Upper lobe of left lung (tissue), 6 donors: ENCODE measurements around the gene NBEAL1. TPM values are rescaled to one million over a fixed set of nuclear protein-coding genes. Genes with fewer than 3 reads are reported as not detected.

Experiments
- ATAC-seq, 2 donors: fragments of 200-7000 bp; cut with Tn5 transposase; one replicate each; pipeline ENCODE4 v1.9.1; 2022; ENCODE audit warnings: mild to moderate bottlenecking in 2 of 2, moderate library complexity in 2 of 2; ENCODE audit not compliant: low FRiP score in 2 of 2
- DNase-seq, 2 donors: peaks; one replicate each; pipeline ENCODE4 v3.0.0-alpha.2; 2019 to 2020
- H3K27ac ChIP-seq, 4 donors: fragments of 200-600 bp; sonication (generic); one replicate each; pipeline ENCODE4 v1.5.1; 2016 to 2019
- H3K27me3 ChIP-seq, 4 donors: fragments of 200-600 bp; sonication (generic); one replicate each; pipeline ENCODE4 v1.5.1; 2017 to 2019
- H3K36me3 ChIP-seq, 4 donors: fragments of 200-600 bp; sonication (generic); one replicate each; pipeline ENCODE4 v1.5.1; 2016 to 2019
- H3K4me1 ChIP-seq, 4 donors: fragments of 200-600 bp; sonication (generic); one replicate each; pipeline ENCODE4 v1.5.1; 2018 to 2019
- H3K4me3 ChIP-seq, 4 donors: fragments of 200-600 bp; sonication (generic); one replicate each; pipeline ENCODE4 v1.5.1; 2017 to 2019; ENCODE audit warnings: mild to moderate bottlenecking in 2 of 4, moderate library complexity in 1 of 4
- H3K9me3 ChIP-seq, 4 donors: fragments of 200-600 bp; sonication (generic); one replicate each; pipeline ENCODE4 v1.5.1; 2018 to 2019
- CTCF ChIP-seq, 6 experiments: fragments of 450-650 bp in 4 of 6; fragments of 200-600 bp in 2 of 6; sonication (generic) in 2 of 6; IDR thresholded peaks; one replicate each; pipeline ENCODE4 v1.5.1; 2016 to 2019; ENCODE audit warnings: antibody characterized with exemption in 6 of 6
- EP300 ChIP-seq, 4 donors: sonication (generic); formaldehyde crosslinking; IDR thresholded peaks; one replicate each; pipeline ENCODE4 v1.5.1; 2017; ENCODE audit warnings: antibody characterized with exemption in 4 of 4, control low read depth in 2 of 4
- POLR2A ChIP-seq, 4 donors: fragments of 450-650 bp; IDR thresholded peaks; one replicate each; pipeline ENCODE4 v1.5.1; 2016 to 2017; ENCODE audit warnings: antibody characterized with exemption in 4 of 4, mild to moderate bottlenecking in 2 of 4
- POLR2AphosphoS5 ChIP-seq, 2 donors: sonication (generic); formaldehyde crosslinking; IDR thresholded peaks; one replicate each; pipeline ENCODE4 v1.5.1; 2017; ENCODE audit warnings: antibody characterized with exemption in 2 of 2
- WGBS, 2 donors: methylation state at CpG; one replicate each; pipeline ENCODE4 v1.1.5; 2017 to 2018; 5-methylcytosine and 5-hydroxymethylcytosine counted together
- total RNA-seq, 6 donors: library from RNA; depleted of rRNA in 4 of 6; stranded (reverse); fragments of >200 nt in 4 of 6; gene quantifications; one replicate each; pipeline versions ENCODE4 v1.1.0 to v1.2.1, GENCODE V29; 2016 to 2021
- donor health status: DM: no; HTN: no; CAD: no; lungs with moderate emphysema.
- donor health status: DM: no; HTN: yes; CAD: no; lungs with severe emphysema.

Gene NBEAL1
- total RNA-seq, 6 donors from 2014 or later, result 37.0 to 92.2 (median 64.9) TPM

GRCh38 chr2:203238292-203238703 is 223.6 kb downstream of the NBEAL1 start:
- peak in 1 of 2 donors; percentile 22 for DNase-seq
- peaks cover 16 to 23% (median 19%) of the 10 kb centered on the region in 4 donors for H3K4me1 ChIP-seq
- WGBS, 2 donors, result 20 to 67% methylated on average over 6 to 20 of the region's 22 CpGs
- H3K36me3 ChIP-seq, result peaks cover 0 to 7% (median 0%) of the 10 kb centered on the region in 4 donors
- H3K9me3 ChIP-seq, result no peaks in the 10 kb centered on the region
- TF ChIP-seq EP300 (IDR thresholded peaks at IDR 0.05) (no peak), CTCF (IDR thresholded peaks at IDR 0.05) (no peak), POLR2A (IDR thresholded peaks at IDR 0.05) (no peak), POLR2AphosphoS5 (IDR thresholded peaks at IDR 0.05) (no peak)
- H3K4me3 ChIP-seq, result peak overlapping the region; percentile 44 to 90 (median 80)
- H3K27me3 ChIP-seq, result no peaks in the 10 kb centered on the region
- no peak for ATAC-seq
- peak overlapping the region; percentile 94 to 99 (median 97) for H3K27ac ChIP-seq

GRCh38 chr2:203238704-203239526 is 224.2 kb downstream of the NBEAL1 start, which contains the start of gene CYP20A1:
Gene CYP20A1, plus strand, starts transcription at chr2:203239018. Its CDS starts 45 bp downstream, at chr2:203239063.
- peaks cover 0 to 12% (median 2%) of the 10 kb centered on the region in 4 donors for H3K36me3 ChIP-seq
- peak; percentile 97 to 99 for DNase-seq
- no peaks in the 10 kb centered on the region for H3K9me3 ChIP-seq
- WGBS, 2 donors, result 0 to 1% methylated on average over 44 to 52 of the region's 80 CpGs
- peak; percentile 99 for ATAC-seq
- peaks cover 16 to 23% (median 19%) of the 10 kb centered on the region in 4 donors for H3K4me1 ChIP-seq
- TF ChIP-seq EP300 (IDR thresholded peaks at IDR 0.05) (peak in 1 of 4 donors; percentile 60), POLR2A (IDR thresholded peaks at IDR 0.05) (peak in 3 of 4 donors; percentile 71 to 94 (median 94)), POLR2AphosphoS5 (IDR thresholded peaks at IDR 0.05) (peak; percentile 84 to 88), CTCF (IDR thresholded peaks at IDR 0.05) (peak; percentile 30 to 65 (median 37))
- no peaks in the 10 kb centered on the region for H3K27me3 ChIP-seq
- peak within 1 kb of the TSS; percentile 94 to 99 (median 97) for H3K27ac ChIP-seq
- peak within 1 kb of the TSS; percentile 78 to 90 (median 80) for H3K4me3 ChIP-seq

- no peak for TF ChIP-seq POLR2AphosphoS5 (IDR thresholded peaks at IDR 0.05)
- no peak for TF ChIP-seq EP300 (IDR thresholded peaks at IDR 0.05)
- no peak for TF ChIP-seq CTCF (IDR thresholded peaks at IDR 0.05)
- TF ChIP-seq POLR2A (IDR thresholded peaks at IDR 0.05), result no peak
- Histone ChIP-seq H3K27me3 (no peaks in the 10 kb centered on the region), H3K27ac (peak overlapping the region in 1 of 4 donors; percentile 94), H3K36me3 (peaks cover 0 to 20% (median 3%) of the 10 kb centered on the region in 4 donors), H3K4me1 (peaks cover 16 to 23% (median 19%) of the 10 kb centered on the region in 4 donors), H3K9me3 (no peaks in the 10 kb centered on the region), H3K4me3 (peak overlapping the region in 1 of 4 donors; percentile 90)
- ATAC-seq, result no peak
- WGBS, 2 donors, result 79 to 84% methylated on average over 5 of the region's 5 CpGs
- DNase-seq, result no peak
Measured at GRCh38 chr2:203240491-203240890, 225.8 kb downstream of the NBEAL1 start.

- TF ChIP-seq POLR2AphosphoS5 (IDR thresholded peaks at IDR 0.05), result no peak
- TF ChIP-seq CTCF (IDR thresholded peaks at IDR 0.05), result no peak
- no peak for TF ChIP-seq EP300 (IDR thresholded peaks at IDR 0.05)
- no peak for TF ChIP-seq POLR2A (IDR thresholded peaks at IDR 0.05)
- H3K27ac ChIP-seq, result no peak overlapping the region
- H3K36me3 ChIP-seq, result peaks cover 0 to 40% (median 11%) of the 10 kb centered on the region in 4 donors
- ATAC-seq (no peak), DNase-seq (no peak)
- WGBS, 2 donors, result 93 to 99% methylated on average over 6 of the region's 6 CpGs
- H3K4me3 ChIP-seq, result no peak overlapping the region
- H3K27me3 ChIP-seq, result no peaks in the 10 kb centered on the region
- no peaks in the 10 kb centered on the region for H3K9me3 ChIP-seq
- H3K4me1 ChIP-seq, result peaks cover 16 to 23% (median 19%) of the 10 kb centered on the region in 4 donors
Measured at GRCh38 chr2:203242518-203242917, 227.8 kb downstream of the NBEAL1 start.
